8988T (cell line): ENCODE results near the gene MLPH.
"Not testable (repeated sequence)": the region's sequence is repeated elsewhere in the genome, so short reads cannot be mapped to it uniquely, and the experiment has no call there.

Experiments
- DNase-seq: peaks from one replicate; pipeline ENCODE4 v3.0.0; 2011

MLPH gene

GRCh38 chr2:237458519-237458918, 28.5 kb upstream of the MLPH start:
- DNase-seq = no peak

DNA sequence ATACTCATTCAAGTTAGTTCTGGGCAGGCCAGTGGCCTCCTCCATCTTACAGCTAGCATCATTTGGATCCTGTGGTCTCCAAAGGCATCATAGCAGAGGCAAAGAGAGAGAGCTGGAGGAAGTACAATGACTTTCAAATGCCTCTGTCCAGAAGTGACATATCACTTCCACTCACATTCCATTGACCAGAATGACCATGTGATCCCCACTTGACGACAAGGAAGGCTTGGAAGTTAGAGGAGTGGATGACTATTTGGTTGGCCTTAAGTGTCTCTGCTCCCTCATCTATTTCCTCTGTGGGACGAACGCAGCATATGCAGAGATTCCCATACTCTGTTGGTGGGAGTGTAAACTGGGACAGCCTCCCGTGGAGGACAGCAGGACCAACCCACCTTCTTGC, 27.8 kb upstream of the MLPH start:
- DNase-seq = no peak

- DNase-seq = no peak
Observed at GRCh38 chr2:237459741-237460174, 27.3 kb upstream of the MLPH start.

GRCh38 chr2:237464757-237465391, 22.2 kb upstream of the MLPH start:
- DNase-seq = no peak

- peak; percentile 60 for DNase-seq
Observed at GRCh38 chr2:237465515-237466148, 21.4 kb upstream of the MLPH start.

GRCh38 chr2:237466211-237466610, 20.8 kb upstream of the MLPH start:
- DNase-seq = no peak

GRCh38 chr2:237467447-237468179, 19.4 kb upstream of the MLPH start:
- no peak for DNase-seq

GRCh38 chr2:237469410-237469809, 17.6 kb upstream of the MLPH start:
- not testable (repeated sequence) for DNase-seq

DNA sequence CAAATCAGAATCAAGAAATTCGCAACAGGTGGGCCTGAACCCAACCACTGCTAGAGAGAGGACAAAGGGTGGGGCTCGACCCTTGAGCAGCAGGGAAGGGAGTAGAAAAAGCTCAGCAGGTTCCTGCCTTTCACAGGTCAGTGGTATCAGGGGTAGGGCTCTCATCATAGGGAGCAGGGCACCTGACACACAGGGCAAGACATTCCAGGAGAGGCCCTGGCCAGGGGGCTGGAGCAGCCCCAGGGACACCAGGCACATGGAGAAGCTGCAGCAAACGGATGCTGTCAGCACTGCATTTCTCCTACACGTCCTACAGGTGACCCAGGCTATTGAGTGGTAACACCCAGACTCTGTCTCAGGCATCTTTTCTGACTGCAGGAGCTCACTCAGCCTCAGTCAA, 17.2 kb upstream of the MLPH start:
- no peak for DNase-seq

DNA sequence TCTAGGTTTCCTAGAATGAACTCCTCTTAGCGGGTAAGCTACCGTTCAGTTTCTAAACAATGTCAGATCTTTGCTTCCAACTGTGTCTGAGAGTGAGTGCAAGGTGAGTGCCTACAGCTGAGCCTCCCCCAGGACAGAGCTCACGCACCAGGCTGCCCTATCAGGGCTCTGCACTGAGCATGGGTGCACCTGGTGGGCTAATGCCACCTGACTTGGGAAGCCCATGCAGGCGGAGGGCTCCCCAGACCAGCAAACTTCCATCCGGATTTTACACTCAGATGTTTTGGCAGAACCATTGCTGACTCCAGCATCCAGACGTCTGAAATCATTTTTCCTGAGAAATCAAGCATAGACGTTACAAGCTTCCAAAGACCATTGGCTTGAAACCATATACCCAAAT, 16.1 kb upstream of the MLPH start:
- DNase-seq = no peak

DNA sequence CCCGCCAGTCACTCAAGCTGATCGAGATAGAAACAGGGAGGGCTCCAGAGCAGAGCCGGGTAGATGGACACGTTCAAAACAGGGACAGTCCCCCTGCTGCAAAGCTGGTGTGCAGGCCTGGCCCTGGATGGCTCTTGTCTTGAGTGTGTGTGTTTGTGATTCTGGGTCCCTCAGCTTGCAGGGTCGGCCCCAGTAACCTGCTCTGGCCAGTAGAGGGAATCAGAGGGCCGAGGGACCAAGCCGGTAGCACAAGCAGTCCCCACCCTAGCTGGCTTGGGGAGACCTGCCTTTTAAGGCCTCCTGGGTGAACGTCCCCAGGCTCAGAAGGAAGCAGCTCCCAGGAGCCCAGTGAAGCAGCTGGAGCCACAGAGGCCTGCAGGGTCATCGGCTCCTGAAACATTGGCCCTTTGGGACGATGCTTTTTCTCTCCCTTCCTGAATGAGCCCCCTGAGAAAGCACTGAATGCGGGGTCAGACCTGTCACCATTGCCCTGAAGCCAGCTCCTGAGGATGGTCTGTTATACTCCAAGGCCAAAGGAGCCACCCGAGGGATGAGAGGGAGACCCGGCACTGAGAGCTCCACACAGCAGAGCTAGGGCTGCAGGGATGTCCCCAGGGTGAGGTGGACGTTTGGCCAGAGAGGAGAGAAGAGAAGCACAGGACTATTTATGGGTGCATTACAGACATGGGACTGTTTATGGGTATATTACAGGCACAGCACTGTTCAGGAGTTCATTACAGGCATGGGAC, 15.4 kb upstream of the MLPH start:
- peak; percentile 86 for DNase-seq

DNA sequence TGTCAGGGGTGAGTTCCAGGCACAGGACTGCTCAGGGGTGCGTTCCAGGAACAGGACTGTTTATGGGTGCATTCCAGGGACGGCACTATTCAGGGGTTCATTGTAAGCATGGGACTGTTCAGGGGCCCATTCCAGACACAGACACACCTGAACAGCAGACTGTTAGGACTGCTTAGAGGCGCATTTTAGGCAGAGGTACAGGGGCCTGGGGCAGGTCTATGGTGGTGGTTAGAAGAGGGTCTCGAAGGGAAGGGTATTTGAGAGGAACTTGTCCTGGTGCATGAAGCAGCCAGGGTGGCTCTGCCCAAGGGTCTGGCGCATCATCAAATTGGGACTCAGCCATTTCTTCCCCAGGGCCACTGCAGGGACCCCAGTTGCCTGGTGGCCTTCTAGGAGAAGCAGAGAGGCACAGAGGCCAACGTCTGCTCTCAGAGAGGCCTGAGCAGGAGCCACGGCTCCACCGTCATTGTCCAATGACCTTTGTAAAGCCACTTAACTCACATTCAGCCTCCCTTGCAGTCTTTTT, 14.8 kb upstream of the MLPH start:
- no peak for DNase-seq

- no peak for DNase-seq
Observed at GRCh38 chr2:237472909-237473877, 13.9 kb upstream of the MLPH start.

- DNase-seq = no peak
Observed at GRCh38 chr2:237473878-237474441, 13.1 kb upstream of the MLPH start.

DNA sequence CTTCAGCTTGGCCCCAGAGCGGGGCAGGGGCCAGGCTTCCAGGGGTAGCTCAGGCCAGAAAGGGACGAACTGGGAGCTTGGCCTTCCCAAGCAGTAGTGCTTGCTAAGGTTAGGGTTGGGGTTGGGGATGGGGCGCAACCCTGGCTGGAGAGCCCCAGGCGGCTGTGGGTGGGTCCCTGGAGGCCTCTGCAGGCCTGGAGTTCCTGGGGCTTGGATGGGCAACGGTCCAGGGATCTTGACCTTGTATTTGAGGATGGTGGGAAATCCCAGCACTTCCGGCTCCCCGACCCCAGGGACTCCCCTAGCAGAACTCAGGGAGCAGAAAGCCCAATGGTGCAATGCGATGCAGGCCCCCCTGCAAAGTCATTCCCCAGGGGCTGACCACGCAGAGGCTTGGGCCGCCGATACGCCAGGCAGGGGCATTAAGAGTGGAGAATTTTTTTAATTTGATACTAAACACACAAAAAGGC, 12.6 kb upstream of the MLPH start:
- DNase-seq = no peak

DNA sequence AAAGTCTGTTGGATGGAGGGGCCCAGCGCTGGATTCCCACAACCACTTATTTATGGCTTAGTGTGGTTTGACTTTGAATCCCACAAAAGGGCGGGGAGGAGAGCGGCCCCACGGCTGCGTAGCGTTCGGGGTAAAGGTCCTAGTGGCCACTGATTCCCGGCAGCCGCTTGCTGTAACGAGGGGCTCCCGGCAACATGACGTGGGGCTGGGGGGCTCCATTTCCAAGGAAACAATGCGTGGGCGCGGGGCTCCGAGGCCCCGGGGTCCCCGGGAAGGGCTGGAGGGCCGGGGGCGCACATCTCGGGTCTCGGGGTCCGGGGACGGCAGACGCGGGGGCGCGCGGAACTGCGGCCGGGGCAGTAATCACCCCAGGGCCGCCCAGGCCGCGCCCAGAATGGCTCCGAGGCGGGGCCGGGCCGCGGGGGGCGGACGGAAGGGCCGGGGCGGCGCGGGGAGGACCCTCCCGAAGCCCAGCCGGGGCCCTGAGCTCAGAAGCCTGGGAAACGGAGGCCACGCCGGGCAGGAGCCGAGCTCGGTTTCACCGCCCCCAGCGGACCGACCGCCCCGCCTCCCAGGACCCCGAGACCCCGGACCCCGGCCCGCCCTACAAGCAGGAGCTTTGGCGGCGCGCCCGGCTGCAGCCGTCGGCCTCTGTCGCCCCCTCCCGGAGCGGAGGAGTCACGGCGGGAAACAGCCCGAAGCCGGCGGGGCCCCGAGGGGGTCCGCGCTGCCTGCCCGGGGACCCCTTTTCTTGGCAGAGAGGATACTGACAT, 11.9 kb upstream of the MLPH start:
- peak; percentile 86 for DNase-seq

- peak; percentile 49 for DNase-seq
Observed at GRCh38 chr2:237475704-237476141, 11.3 kb upstream of the MLPH start.

- no peak for DNase-seq
Observed at GRCh38 chr2:237478095-237478494, 9.0 kb upstream of the MLPH start.

- no peak for DNase-seq
Observed at GRCh38 chr2:237478979-237479378, 8.1 kb upstream of the MLPH start.

- no peak for DNase-seq
Observed at GRCh38 chr2:237479747-237480146, 7.3 kb upstream of the MLPH start.

DNA sequence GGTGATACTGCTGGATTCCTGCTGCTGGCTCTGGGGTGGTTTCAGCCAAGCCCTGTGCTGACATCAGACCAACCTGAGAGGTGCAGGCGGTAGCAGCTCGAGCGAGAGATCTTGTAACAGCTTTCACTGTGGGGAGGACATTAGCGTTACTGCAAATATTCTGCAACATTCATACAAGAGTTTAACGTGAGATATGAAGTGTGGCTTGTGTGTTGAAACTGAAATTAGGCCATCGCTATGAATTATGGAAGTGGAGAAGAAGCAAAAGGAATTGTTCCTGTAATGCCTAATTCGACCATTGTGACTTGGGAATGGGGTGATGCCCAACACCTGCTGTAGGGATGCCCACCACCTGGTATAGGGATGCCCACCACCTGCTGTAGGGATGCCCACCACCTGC, 6.5 kb upstream of the MLPH start:
- no peak for DNase-seq
